ENCODE measurements around the gene ANKFN1.
"Not testable (repeated sequence)": the region's sequence is repeated elsewhere in the genome, so short reads cannot be mapped to it uniquely, and the experiment has no call there.

ANKFN1 gene

DNA sequence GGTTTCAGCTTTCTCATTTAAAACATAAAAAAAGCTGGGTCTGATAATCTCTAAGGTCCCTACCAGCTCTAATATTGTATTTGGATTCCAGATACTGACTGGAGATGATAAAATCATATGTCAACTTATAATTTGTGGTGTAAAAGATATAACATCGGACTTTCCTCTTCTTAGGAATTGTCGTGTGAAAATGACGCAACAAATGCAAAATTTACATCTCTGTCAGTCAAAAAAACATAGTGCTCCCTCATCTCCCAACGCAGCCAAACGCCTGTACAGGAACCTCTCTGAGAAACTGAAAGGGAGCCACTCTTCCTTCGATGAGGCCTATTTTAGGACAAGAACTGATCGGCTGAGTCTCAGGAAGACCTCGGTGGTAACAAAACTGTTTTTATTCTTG lies 197.3 kb downstream of the ANKFN1 start:
- no peak for DNase-seq

DNA sequence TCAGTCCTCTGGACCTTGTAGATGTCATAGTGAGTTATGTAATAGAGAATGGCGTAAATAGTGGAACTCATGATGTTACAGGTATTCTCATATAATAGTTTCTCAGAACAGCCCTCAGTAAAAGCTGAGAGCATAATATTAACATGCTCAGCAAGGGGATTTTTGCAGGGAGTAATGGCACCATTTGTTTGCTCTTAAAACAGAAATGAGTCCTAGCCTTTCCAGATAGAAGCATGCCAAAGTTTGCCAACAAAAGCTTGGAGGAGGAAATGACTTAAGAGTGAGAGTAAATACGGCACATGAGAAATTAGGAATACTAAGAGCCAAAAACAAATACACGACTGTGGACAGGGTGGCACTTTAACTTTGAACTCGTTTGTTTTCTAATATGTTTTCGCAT lies 198.4 kb downstream of the ANKFN1 start:
- DNase-seq: no peak

DNA sequence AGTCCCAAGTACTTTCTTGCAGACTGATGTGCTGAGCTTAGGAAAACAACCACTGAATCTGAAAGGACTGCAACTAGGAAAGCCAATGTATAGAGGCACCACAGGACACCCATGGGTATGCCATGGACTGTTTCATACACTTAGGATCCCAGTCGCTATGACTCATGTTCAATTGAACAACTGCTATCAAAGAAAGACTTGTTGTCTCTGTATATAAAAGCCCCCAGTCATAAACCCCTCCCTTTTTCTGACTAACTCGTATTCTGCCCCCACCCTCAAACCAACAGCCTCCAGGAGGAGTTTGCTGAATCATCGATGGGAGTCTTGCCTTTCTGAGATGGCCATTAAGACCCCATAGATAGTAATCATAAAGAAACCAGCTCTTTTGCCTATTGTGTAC lies 205.4 kb downstream of the ANKFN1 start:
- DNase-seq: no peak

DNA sequence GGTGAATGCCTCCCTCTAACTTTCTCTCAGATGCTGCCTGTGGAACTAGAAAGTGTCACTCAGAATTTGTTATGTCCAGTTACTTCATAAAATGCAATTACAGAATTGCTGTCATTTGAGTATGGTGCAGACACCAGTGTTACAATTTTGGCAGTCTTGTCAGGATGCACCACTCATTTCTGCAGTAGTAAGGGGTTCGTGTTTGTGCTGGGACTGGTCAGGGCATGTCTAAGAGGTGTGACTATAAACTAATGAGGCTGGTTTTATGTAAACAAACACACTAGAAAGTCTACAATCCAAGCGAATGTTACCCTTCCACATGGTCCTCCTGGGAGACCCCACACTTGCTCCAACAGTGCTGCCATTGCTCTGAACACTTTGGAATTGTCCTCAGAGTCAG lies 206.2 kb downstream of the ANKFN1 start:
- DNase-seq: no peak

DNA sequence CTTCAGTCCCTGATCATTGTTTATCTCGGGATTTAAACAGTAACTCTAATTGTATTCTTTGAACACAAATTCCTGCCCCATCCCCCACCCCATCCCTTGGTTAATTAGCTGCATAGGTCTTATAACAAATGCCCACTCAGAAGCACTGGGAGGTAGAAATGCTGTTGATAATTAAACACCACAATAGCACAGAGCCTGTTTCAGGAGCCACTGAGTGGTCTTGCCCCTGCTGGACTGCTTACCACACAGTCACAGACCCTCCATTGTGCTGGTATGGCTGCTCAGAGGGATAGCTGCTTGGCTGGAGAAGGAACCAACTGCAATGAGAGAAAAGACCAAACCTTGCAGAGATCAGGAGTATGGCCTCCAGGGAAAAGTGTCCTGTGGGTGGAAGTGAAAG lies 214.1 kb downstream of the ANKFN1 start:
- no peak for DNase-seq

DNA sequence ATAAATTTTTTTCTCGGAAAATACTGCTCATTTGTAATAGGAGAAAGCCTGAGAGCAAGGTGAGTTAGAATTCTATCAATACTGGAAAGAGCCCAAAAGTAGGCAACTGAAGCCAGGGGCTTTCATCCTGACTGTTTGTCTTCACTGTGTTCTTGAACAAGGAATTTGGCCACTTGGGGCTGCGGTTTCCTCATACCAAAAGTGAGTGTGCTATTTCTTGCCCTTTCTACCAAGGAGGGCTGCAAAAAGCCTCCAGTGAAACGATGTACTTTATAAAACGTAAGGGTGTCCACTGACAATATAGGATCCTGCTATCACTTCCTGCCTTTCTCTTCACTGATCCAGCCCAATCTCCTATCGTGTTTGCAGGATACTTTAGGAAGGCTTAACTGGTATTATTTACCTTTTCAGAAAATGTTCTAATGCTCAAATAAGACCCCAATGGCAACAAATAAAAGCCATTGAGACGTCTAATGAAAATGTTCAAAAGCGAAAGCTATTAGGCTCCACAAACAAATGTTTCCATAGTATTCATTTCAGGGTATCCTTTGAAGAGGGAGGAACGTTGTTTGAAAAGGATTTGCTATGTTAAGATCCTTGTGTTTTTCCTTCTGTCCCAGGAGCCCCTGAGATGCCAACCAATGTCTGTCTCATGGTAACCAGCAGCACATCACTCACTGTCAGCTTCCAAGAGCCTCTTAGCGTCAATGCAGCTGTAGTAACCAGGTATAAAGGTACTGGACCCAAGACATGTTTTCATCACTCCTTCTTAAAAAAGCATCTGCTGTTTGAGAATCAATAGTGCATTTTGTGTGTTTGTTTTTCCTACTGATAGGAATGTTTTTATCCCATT lies 220.9 kb downstream of the ANKFN1 start:
- DNase-seq: no peak

DNA sequence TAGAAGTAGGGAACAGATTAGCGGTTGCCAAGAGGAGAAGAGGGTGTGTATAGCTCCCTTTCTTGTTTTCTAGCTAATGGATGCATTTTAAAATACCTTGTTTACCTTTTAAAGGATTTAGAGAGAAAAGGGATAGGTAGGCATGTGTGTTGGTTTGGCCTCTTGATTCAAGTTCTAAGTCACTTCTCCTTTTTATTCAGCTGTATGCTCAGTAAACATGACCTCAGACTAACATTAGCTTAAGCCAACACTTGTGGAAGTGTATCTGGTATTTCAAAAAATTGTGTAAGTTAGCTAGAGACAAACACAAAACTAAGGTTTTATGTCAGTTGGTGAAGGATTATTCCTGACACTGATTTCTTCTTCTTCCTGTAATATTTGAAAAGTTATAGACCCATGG lies 236.1 kb downstream of the ANKFN1 start:
- DNase-seq: no peak

DNA sequence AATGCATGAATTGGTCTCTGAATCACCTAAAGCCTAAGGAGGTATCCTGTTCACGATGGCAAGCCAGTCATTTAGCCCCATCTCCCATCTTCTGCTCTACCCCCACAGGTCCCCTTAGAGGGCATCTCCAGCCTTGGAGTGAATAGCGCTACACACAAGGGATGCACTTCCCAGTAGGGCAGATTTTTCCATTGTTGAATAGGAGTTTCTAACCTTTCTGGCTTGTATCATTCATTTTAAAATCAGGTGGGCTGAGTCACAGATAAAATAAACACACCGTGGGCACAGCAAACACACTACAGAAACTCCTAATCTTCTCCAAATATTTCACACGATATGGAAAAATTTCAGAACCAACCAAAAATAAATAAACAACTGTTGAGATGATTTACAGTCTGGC lies 239.0 kb downstream of the ANKFN1 start:
- no peak for DNase-seq

DNA sequence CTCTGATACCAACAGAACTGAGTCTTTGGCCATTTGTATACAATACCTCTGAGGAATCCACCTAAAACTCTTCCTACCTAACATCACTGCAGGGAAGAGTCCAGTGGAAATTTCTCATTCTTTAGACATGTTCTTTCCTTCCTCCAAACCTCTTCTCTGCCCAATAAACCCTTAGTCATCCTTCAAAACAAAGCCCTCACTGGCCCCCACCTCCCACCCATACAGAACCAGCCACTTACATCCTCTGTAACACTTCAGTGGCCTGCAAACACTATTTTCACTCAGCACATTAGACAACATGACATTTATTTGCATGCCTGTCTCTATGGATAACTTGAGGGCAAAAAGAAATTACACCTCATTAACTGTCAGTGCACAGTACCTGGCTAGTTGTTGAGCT lies 239.9 kb downstream of the ANKFN1 start:
- DNase-seq: no peak

DNA sequence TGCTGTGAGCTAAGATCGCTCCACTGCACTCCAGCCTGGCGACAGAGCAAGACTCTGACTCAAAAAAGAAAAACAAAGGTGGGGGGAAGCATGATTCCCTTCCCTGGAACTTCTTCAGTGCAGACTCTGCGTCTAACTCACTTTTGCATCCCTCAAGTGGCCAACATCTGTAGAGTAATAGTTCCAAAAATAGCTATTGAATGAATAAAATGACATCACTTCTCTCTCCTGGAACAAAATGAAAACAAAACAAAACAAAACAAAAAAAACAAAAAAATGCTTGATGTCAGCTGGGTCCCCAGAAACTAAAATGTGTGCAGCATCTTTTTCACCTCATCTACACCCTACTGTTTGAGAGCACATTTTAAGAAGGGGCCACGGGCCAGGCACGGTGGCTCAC lies 242.5 kb downstream of the ANKFN1 start:
- DNase-seq: no peak

DNA sequence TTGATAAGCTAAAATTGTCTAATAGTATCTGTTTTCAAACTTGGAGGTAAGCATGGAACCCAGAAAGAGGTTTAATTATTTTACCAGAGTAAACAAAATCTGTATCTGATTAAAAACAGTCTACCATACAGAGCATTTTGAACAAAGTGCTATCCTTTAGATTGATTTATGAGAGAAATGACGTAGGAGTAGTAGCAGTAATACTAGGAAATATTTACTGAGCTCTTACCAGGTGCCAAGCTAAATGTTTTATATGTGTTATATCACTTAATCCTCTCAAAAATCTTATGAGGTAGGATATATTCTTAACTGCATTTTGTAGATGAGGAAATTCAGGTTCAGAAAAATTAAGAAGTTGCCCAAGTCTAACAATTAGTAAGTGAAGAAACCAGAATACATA lies 253.8 kb downstream of the ANKFN1 start:
- DNase-seq: no peak

DNA sequence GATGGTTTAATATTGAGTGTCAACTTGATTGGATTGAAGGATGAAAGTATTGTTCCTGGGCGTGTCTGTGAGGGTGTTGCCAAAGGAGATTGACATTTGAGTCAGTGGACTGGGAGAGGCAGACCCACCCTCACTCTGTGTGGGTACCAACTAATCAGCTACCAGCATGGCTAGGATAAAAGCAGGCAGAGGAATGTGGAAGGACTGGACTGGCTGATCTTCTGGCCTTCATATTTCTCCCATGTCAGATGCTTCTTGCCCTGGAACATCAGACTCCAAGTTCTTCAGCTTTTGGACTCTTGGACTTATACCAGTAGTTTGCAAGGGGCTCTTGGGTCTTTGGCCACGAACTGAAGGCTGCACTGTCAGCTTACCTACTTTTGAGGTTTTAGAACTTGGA lies 259.1 kb downstream of the ANKFN1 start:
- not testable (repeated sequence) for DNase-seq

DNA sequence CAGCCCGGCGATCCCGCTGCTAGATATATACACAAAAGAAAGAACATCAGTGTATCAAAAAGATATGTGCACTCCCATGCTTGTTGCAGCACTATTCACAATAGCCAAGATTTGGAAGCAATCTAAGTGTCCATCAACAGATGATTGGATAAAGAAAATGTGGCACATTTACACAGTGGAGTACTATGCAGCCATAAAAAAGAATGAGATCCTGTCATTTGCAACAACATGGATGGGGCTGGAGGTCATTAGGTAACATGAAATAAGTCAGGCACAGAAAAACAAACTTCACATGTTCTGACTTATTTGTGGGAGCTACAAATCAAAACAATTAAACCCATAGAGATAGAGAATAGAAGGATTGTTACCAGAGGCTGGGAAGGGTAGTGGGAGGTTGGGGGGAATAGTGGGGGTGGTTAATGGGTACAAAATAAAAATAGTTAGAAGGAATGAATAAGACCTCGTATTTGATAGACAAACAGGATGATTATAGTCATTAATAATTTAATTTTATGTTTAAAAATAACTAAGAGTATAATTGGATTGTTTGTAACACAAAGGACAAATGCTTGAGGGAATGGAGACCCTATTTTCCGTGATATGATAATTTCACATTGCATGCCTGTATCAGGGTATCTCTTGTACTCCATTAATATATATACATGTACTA lies 263.5 kb downstream of the ANKFN1 start:
- DNase-seq: no peak

DNA sequence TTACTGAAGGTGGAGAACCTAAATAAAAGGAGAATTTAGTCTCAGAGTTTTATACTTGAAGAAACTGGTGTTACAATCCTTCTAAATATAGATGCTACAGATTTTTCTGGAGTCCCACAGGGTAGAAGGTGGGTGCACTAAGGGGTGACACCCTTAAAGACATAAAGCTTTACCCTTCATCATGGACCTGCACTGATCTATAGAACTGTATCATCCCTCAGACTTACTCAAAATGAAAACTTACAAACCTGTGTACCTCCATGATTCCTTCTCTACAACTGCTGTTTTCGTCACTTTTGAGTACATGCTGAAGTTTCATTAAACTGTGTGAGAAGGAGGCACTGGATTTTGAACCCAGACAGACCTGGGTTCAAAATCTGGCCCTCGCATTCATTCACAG lies 270.7 kb downstream of the ANKFN1 start:
- DNase-seq: no peak

DNA sequence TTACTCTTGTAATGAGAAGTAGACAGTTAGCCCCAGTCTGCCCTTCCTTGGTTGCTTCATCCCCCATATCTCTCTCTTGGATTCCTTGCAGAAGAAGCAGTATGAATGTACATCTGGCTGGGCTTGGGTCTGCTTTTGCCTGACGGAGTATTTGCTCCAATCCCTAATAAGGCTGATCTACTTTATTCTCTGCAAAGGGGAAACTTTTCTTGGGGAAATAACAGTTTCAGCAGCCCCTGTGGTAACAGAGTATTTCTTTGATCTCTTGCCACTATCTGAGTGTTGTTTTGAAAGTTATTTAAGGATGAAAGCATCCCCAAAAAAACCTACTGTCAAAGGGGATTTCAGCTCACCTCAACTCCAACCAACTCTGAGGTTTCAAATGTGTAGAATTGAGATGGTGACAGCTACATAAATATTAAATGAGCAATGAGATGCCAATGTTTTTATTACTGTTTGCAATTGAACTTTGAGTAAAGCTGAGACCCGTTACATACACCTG lies 271.3 kb downstream of the ANKFN1 start:
- no peak for DNase-seq

DNA sequence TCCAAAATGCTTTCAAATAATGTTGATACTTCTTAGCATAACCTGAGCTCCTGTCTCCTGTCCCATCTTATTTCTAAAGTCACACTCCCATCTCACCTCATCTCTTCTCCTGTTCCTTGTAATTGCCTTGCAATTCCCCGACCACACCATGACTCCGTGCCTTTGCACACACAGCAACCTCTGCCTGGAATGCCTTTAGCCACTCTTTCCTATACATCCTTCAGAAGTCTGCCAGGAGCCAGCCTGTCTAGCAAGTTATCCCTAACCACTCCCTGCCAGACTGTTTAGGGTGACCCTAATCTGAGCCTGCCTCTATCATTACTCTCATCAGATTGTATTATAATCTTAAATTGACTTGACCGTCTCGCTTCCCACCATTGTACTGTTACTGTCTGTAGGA lies 272.2 kb downstream of the ANKFN1 start:
- DNase-seq: no peak

DNA sequence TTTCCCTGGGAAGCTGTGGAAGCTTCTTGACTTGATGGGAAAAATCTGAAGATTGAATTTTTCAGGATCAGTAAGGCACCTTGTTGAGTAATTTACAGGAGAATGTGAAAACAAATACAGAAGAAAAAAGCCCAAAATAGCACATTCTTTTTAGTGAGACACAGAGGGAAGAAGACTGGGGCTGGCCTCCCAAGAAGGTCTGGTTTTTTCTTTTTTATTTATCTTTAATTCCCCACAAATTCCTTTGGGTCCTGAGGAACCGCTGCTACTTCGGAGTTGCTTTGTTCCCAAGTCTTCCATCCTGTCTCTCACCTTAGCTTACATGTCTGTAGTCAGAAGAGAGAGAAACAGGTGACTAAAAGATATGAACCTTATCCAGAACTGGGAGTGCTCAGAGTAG lies 273.6 kb downstream of the ANKFN1 start:
- no peak for DNase-seq

DNA sequence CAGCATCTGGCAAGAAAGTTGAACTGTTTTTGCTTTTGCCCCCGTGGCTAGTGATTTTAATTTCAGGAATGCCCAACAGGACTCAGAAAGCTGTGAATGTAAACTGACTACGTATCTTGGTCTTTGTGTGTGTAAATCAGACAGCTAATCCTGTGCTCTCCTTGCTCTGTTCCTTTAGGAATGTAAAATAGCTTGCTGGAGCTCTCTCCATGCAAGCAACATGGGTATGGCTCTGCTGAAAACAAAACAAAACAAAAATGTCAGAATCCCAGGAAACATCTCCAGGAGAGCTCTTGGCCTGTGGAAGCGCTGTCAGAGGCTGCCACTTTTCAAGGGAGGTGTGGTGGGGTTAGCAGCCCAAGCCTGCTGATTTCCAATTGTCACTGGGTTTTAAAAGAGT lies 278.5 kb downstream of the ANKFN1 start:
- peak; percentile 4 for DNase-seq

DNA sequence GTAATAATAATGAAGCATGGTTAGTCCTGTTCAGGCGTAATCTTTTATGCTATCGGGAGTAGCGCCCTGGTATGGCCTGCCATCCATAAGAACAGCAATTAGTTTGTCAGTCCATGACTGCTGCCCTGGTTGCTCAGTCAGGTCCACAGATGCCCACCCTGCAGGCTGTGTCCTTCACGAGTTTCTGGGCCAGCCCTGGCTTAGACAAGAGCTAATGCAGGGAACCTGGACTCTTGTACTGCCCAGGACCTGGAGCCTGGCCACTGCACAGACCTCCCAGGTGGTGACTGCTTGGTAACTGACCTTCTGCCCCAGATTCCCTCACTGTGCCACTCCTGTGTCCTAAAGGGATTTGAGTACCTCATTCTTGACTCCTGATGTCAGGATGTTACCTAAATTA lies 279.2 kb downstream of the ANKFN1 start:
- no peak for DNase-seq

DNA sequence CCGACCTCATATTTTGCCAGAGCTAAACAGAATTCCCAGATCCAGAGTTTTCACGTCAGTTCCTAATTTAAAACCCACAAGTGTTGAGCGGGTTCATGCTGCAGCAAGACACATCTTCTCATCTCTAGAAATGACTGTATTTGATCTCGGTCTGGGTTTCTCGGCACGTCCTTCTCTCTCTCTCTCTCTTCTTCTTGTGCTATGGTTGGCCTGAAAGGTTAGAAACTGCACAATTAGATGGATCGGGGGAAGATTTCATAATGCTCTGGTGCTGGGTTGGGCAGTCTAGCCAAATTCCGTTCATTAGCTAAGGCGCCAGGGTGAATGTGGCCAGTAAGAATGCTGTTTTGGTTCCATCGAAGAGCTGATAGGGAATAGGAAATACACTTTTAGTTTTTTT lies 281.3 kb downstream of the ANKFN1 start:
- no peak for DNase-seq

DNA sequence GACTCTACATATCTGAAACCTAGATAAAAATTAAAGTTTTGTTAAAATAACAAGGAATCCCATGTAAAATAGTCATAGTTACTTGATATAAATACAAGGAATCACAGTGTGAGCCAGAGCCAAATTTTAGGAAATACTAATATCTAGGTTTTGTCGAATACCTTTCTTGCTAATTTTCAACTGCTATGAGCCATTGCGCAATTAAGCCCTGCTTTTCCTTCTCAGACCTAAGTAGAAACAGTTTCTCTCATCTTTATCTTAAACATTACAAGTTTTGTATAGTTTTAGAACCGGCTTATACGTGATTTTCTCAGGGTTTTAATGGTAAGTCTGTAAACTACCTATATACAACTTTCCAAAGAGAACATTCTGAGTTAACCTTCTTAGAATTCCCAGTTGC lies 282.9 kb downstream of the ANKFN1 start:
- no peak for DNase-seq

DNA sequence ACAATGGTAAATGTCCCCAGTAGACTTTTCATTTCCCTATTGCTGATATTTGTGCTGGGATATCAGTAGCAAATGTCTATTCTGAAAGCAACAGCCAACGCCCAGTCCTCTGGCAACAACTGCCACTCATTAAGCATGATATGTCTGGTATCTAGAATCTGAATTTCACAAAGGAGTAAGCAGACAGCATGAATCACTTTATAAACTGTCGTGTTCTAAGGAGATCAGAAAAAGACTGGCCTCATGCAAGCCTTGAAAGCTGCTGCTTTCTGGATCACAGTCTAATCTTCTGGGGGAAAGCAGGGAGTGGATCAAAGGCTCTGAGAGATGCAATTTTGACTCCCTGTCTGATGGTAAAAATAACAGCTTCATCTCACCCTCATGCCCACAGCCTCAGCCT lies 287.1 kb downstream of the ANKFN1 start:
- DNase-seq: peak; percentile 42

DNA sequence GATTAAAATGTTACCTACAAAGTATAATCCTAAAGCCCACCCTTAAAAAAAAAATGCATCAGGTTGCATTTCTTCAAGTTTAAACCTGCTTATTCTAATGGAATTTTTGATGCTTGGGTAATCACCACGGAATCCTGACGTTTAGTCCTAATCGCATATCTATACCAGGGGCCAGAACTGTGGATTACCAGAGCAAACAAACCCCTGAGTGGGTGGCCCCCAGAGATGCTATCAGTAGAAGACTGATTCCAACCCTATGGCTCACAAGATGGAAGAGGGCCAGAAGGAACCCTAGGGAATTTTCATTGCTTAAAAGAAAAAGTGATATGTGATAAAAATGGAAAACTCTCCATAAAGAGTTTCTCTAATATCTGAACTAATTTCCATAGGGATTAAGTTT lies 288.0 kb downstream of the ANKFN1 start:
- peak; percentile 81 for DNase-seq

DNA sequence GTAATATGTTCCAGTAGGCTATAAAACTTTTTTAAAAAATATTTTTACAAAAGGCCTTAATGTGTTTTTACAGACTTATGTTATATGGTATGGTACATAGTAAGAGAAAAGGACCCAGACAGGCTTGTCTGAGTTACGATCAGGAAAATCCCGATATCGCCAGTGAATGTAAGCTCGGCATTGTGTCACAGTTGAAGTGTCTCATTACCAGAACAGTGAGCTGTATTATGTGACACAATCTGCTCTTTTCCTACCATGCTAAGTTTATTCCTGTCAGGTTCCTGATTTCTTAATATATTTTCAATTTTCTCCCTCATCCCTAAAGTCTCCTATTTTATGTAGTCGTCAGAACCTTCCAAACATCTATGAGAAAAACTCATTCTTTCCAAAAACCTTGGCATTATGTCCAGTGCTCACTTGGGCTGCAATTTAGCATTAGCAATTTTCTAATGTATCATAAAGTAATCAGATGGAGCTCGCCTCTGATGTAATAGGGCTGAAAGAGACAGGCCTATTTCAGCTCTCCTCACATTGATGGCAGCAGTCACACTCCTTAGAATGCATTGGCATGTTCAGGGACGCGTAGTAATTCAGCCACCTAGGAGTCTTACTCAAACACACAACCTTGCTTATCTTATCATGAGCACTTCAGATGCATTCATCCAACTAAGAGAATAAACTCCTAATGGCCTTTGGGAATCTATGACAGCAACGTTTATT lies 292.6 kb downstream of the ANKFN1 start:
- DNase-seq: no peak
